BJ (cell line): Measurements from ENCODE around the gene COMMD6. TPM values are rescaled to one million over a fixed set of nuclear protein-coding genes. Genes with fewer than 3 reads are reported as not detected.

ENCODE experiments used
- CTCF ChIA-PET: fragments of 350-600 bp; formaldehyde crosslinking; extraction: SDS; loops from one replicate; lab custom pipeline; 2021; ENCODE audit warnings: antibody characterized with exemption, inconsistent platforms; lab: Yijun Ruan, JAX
- POLR2A ChIA-PET: fragments of 300-600 bp; sonication (Branson Sonifier 250); formaldehyde crosslinking; extraction: SDS; loops from one replicate; lab custom pipeline; 2021; ENCODE audit warnings: antibody characterized with exemption; lab: Charles Lee
- DNase-seq: peaks from one replicate; pipeline ENCODE4 v3.0.0-alpha.2; 2011; ENCODE audit warnings: low read depth
- H3K27me3 ChIP-seq: 2 replicates; pipeline ENCODE4 v1.6.0; 2011; ENCODE audit warnings: low read length; ENCODE audit not compliant: control insufficient read depth, insufficient read depth
- H3K36me3 ChIP-seq: 2 replicates; pipeline ENCODE4 v1.5.1; 2011; ENCODE audit warnings: low read length; ENCODE audit not compliant: control insufficient read depth, insufficient read depth
- H3K4me3 ChIP-seq: 2 replicates; pipeline ENCODE4 v1.5.1; 2011; ENCODE audit warnings: low read depth, mild to moderate bottlenecking, control low read depth, low read length
- CTCF ChIP-seq: IDR thresholded peaks from 2 replicates; pipeline ENCODE4 v1.5.1; 2011; ENCODE audit warnings: low read depth, mild to moderate bottlenecking, control low read depth, inconsistent platforms, low read length, moderate library complexity; ENCODE audit not compliant: insufficient read depth
- polyA minus RNA-seq: library from RNA; depleted of rRNA, polyadenylated mRNA; stranded (reverse); fragments of >200 nt; gene quantifications from 2 replicates; pipeline ENCODE4 v1.2.3, GENCODE V29; 2011; rRNA and poly(A)+ RNA removed
- polyA plus RNA-seq: library from polyadenylated mRNA; depleted of rRNA; stranded (reverse); fragments of >200 nt; gene quantifications from 2 replicates; pipeline ENCODE4 v1.2.3, GENCODE V29; 2011; rRNA removed

Gene COMMD6
- polyA plus RNA-seq (95.7 and 251 TPM in 2 replicates), polyA minus RNA-seq (27.2 and 30.4 TPM in 2 replicates)

- CTCF ChIA-PET: interaction anchor here (1.1 to 2.1 kb wide), 2 partner anchors 99 to 165 kb away, joined by 3 to 5 read pairs; no protein-coding TSS in a partner anchor
- TF ChIP-seq CTCF: peak; percentile 31; the same call in 1 of the 2 replicates
- H3K27me3 ChIP-seq: no peaks in the 10 kb centered on the region
- DNase-seq: peak; percentile 56
- H3K36me3 ChIP-seq: peaks cover 2% of the 10 kb centered on the region
- peak within 1 kb of the TSS; percentile 90 for H3K4me3 ChIP-seq
- POLR2A ChIA-PET: no interaction called here
Observed at GRCh38 chr13:75537401-75538365, at the start of gene COMMD6. Gene COMMD6 (minus strand): TSS chr13:75537841. CDS start chr13:75537805, 36 bp downstream.

- Histone ChIP-seq H3K4me3 (no peak overlapping the region), H3K27me3 (no peaks in the 10 kb centered on the region), H3K36me3 (no peaks in the 10 kb centered on the region; the same call in 1 of the 2 replicates)
- TF ChIP-seq CTCF: no peak
- no peak for DNase-seq
- POLR2A ChIA-PET: no interaction called here
- CTCF ChIA-PET: no interaction called here
Observed at GRCh38 chr13:75585153-75585552, 47.5 kb upstream of the COMMD6 start.

- Histone ChIP-seq H3K27me3 (no peaks in the 10 kb centered on the region), H3K36me3 (no peaks in the 10 kb centered on the region), H3K4me3 (no peak overlapping the region)
- no peak for TF ChIP-seq CTCF
- DNase-seq: no peak
- POLR2A ChIA-PET: no interaction called here
- CTCF ChIA-PET: no interaction called here
Observed at GRCh38 chr13:75583091-75583490, 45.5 kb upstream of the COMMD6 start.

GRCh38 chr13:75581874-75582640 is 44.4 kb upstream of the COMMD6 start:
- CTCF ChIA-PET: no interaction called here
- POLR2A ChIA-PET: no interaction called here
- Histone ChIP-seq H3K27me3 (no peaks in the 10 kb centered on the region), H3K36me3 (no peaks in the 10 kb centered on the region), H3K4me3 (no peak overlapping the region)
- DNase-seq: no peak
- TF ChIP-seq CTCF: no peak

- H3K4me3 ChIP-seq: no peak overlapping the region
- DNase-seq: no peak
- CTCF ChIA-PET: no interaction called here
- no peak for TF ChIP-seq CTCF
- H3K27me3 ChIP-seq: no peaks in the 10 kb centered on the region
- POLR2A ChIA-PET: no interaction called here
- H3K36me3 ChIP-seq: no peaks in the 10 kb centered on the region
Observed at GRCh38 chr13:75579529-75579928, 41.9 kb upstream of the COMMD6 start.
